Sigmoid colon (tissue), 4 donors: Measurements from ENCODE around the gene TARP.
"Not testable (repeated sequence)": the region's sequence is repeated elsewhere in the genome, so short reads cannot be mapped to it uniquely, and the experiment has no call there.

ENCODE experiments used
- CTCF ChIP-seq, 4 experiments: fragments of 450-650 bp in 3 of 4; fragments of 200-600 bp in 1 of 4; IDR thresholded peaks; one replicate each; pipeline ENCODE4 v1.5.1; 2016 to 2019; ENCODE audit warnings: antibody characterized with exemption in 4 of 4, mild to moderate bottlenecking in 3 of 4, moderate library complexity in 2 of 4
- POLR2AphosphoS5 ChIP-seq, 4 donors: sonication (generic); formaldehyde crosslinking; IDR thresholded peaks; one replicate each; pipeline ENCODE4 v1.6.1; 2017; ENCODE audit warnings: antibody characterized with exemption in 4 of 4

- TF ChIP-seq POLR2AphosphoS5, CTCF (IDR thresholded peaks at IDR 0.05): not testable (repeated sequence)
These were observed 8.8 kb downstream of the TARP start for GRCh38 chr7:38264602-38265001.
